Lung (tissue), 12 donors: ENCODE data around the gene ZNF708. TPM values are rescaled to one million over a fixed set of nuclear protein-coding genes. Genes with fewer than 3 reads are reported as not detected.
"Not testable (repeated sequence)": the region's sequence is repeated elsewhere in the genome, so short reads cannot be mapped to it uniquely, and the experiment has no call there.

Experiments used
- ATAC-seq: fragments of 200-7000 bp; cut with Tn5 transposase; one replicate; pipeline ENCODE4 v1.9.1; 2020; ENCODE audit warnings: moderate number of reproducible peaks; ENCODE audit not compliant: insufficient read depth, low FRiP score
- DNase-seq, 3 donors: peaks; one replicate each; pipeline ENCODE4 v3.0.0-alpha.2; 2013 to 2017
- H3K27ac ChIP-seq, 2 donors: one replicate each; pipeline ENCODE4 v1.5.1; 2013; ENCODE audit warnings: mild to moderate bottlenecking in 2 of 2, moderate library complexity in 2 of 2, control low read depth in 1 of 2, inconsistent platforms in 1 of 2, low read depth in 1 of 2, low read length in 1 of 2
- H3K27me3 ChIP-seq, 3 donors: one replicate each; pipeline ENCODE4 v1.5.1; 2013; ENCODE audit warnings: low read length in 2 of 3; ENCODE audit not compliant: control insufficient read depth in 3 of 3, insufficient read depth in 3 of 3
- H3K36me3 ChIP-seq, 4 donors: one replicate each; pipeline ENCODE4 v1.5.1; 2013; ENCODE audit warnings: low read length in 4 of 4, mild to moderate bottlenecking in 1 of 4, moderate library complexity in 1 of 4; ENCODE audit not compliant: control insufficient read depth in 4 of 4, insufficient read depth in 4 of 4
- H3K4me1 ChIP-seq, 5 donors: one replicate each; pipeline ENCODE4 v1.5.1; 2013; ENCODE audit warnings: low read length in 5 of 5, mild to moderate bottlenecking in 2 of 5, moderate library complexity in 1 of 5; ENCODE audit not compliant: control insufficient read depth in 5 of 5, insufficient read depth in 5 of 5
- H3K4me3 ChIP-seq: one replicate; pipeline ENCODE4 v1.5.1; 2013; ENCODE audit warnings: mild to moderate bottlenecking, control low read depth, moderate library complexity
- H3K9ac ChIP-seq, 2 donors: one replicate each; pipeline ENCODE4 v1.5.1; 2013; ENCODE audit warnings: low read length in 2 of 2, control low read depth in 1 of 2; ENCODE audit not compliant: insufficient read depth in 1 of 2
- H3K9me3 ChIP-seq, 4 donors: one replicate each; pipeline ENCODE4 v1.5.1; 2013; ENCODE audit warnings: low read length in 3 of 4, mild to moderate bottlenecking in 1 of 4, moderate library complexity in 1 of 4; ENCODE audit not compliant: control insufficient read depth in 4 of 4, insufficient read depth in 3 of 4
- WGBS, 2 donors: extraction: QIAGEN DNeasy Blood & Tissue Kit; methylation state at CpG; one replicate each; pipeline ENCODE4 v1.1.7; 2013; 5-methylcytosine and 5-hydroxymethylcytosine counted together
- polyA plus RNA-seq, 2 donors: library from polyadenylated mRNA; stranded (reverse); fragments of 200-250 nt; gene quantifications; one replicate each; pipeline ENCODE4 v1.2.1, GENCODE V29; 2013
- total RNA-seq, 2 donors: library from RNA; depleted of rRNA in 1 of 2; stranded (reverse); fragments of >200 nt in 1 of 2; gene quantifications; one replicate each; pipeline ENCODE4 v1.2.1, GENCODE V29; 2014 to 2021
- TF ChIP-seq, protein P1 (sequence below): IDR thresholded peaks from 2 replicates; pipeline ENCODE4 v1.5.1; 2012; ENCODE audit warnings: mild to moderate bottlenecking; ENCODE audit errors: control extremely low read depth, extremely low read depth
- donor health status: control.
- donor health status: control.
- donor health status: Bipolar disorder and iron deficiency.
- donor health status: healthy.
- donor health status: DM: yes; HTN: yes; CAD: no.

The ZNF708 gene
- total and polyA plus RNA-seq, 4 donors, result 2.6 to 34.0 (median 9.0) TPM

DNA sequence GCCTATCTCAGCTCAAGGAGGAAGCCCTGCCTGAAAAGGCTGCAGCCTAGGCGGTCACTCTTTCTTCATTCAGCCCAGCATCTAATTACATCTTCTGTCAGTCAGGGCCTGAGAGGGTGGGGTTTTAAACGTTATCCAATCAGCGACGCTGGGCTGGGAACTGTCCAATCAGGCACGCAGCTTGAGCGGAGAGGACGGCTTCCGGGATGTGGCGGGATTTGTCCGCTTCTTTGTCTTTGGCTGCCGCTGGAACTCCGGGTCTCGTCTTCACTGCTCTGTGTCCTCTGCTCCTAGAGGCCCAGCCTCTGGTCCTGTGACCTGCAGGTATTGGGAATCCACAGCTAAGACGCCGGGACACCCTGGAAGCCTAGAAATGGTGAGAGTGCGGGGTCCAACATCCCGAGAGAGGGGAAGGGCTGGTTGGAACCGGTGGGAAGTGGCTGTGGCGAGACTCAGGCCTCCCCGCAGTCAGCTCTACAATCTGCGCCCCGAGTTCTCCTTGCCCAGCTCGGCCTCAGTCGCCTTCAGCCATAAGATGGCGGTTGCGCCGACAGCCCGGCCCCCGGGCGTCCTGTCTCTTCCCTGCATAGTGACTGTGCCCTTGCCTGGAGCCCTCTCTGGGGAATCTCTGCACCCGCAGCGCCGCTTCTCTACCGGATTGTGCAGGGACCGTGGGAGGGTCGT, 29.7 kb upstream of the ZNF708 start, which contains the start of gene ZNF738:
Gene ZNF738 (plus strand): TSS at position 233 of the 684 bp plus-strand sequence. CDS start 141 bp downstream, at position 374.
- ATAC-seq, result peak; percentile 94
- peaks cover 0 to 2% (median 0%) of the 10 kb centered on the region in 4 donors for H3K9me3 ChIP-seq
- peaks cover 0 to 2% (median 0%) of the 10 kb centered on the region in 5 donors for H3K4me1 ChIP-seq
- H3K4me3 ChIP-seq, result peak within 1 kb of the TSS; percentile 75
- WGBS, 2 donors, result 0 to 1% methylated on average over 36 of the region's 36 CpGs
- H3K9ac ChIP-seq, result peak within 1 kb of the TSS; percentile 92 to 95
- H3K27ac ChIP-seq, result peak within 1 kb of the TSS; percentile 75 to 91
- TF ChIP-seq, protein P1, sequence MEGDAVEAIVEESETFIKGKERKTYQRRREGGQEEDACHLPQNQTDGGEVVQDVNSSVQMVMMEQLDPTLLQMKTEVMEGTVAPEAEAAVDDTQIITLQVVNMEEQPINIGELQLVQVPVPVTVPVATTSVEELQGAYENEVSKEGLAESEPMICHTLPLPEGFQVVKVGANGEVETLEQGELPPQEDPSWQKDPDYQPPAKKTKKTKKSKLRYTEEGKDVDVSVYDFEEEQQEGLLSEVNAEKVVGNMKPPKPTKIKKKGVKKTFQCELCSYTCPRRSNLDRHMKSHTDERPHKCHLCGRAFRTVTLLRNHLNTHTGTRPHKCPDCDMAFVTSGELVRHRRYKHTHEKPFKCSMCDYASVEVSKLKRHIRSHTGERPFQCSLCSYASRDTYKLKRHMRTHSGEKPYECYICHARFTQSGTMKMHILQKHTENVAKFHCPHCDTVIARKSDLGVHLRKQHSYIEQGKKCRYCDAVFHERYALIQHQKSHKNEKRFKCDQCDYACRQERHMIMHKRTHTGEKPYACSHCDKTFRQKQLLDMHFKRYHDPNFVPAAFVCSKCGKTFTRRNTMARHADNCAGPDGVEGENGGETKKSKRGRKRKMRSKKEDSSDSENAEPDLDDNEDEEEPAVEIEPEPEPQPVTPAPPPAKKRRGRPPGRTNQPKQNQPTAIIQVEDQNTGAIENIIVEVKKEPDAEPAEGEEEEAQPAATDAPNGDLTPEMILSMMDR, result no peak
- H3K27me3 ChIP-seq, result no peaks in the 10 kb centered on the region
- H3K36me3 ChIP-seq, result peaks cover 0 to 8% (median 2%) of the 10 kb centered on the region in 4 donors
- peak; percentile 97 to 99 (median 99) for DNase-seq

DNA sequence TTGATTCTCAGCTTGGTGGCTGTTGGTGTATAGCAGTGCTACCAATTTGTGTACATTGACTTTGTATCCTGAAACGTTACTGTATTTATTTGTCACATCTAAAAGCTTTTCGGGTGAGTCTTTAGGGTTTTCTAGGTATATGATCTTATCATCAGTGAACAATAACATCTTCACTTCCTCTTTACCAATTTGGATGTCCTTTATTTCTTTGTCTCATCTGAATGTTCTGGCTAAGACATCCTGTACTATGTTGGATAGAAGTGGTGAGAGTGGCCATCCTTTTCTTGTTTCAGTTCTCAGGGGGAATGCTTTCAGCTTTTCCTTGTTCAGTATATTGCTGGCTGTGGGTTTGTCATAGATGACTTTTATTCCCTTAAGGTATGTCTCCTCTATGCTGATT, 23.6 kb upstream of the ZNF708 start:
- no peak overlapping the region for H3K9ac ChIP-seq
- H3K36me3 ChIP-seq, result no peaks in the 10 kb centered on the region
- H3K4me1 ChIP-seq, result no peaks in the 10 kb centered on the region
- H3K27ac ChIP-seq, result no peak overlapping the region
- H3K9me3 ChIP-seq, result no peaks in the 10 kb centered on the region
- no peaks in the 10 kb centered on the region for H3K27me3 ChIP-seq
- ATAC-seq (no peak), DNase-seq (no peak)
- TF ChIP-seq, protein P1, result no peak
- H3K4me3 ChIP-seq, result no peak overlapping the region
- 42 to 67% methylated on average over 2 of the region's 2 CpGs for WGBS, 2 donors

DNA sequence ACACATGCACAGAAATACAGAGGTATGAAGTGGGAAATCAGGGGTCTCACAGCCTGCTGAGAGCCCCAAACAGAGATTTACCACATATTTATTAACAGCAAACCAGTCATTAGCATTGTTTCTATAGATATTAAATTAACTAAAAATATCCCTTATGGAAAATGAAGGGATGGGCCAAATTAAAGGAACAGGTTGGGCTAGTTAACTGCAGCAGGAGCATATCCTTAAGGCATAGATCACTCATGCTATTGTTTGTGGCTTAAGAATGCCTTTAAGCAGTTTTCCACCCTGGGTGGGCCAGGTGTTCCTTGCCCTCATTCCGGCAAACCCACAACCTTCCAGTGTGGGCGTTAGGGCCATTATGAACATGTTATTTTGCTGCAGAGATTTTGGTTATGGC, 15.6 kb upstream of the ZNF708 start:
- H3K9me3 ChIP-seq, H3K36me3 ChIP-seq, H3K9ac ChIP-seq, H3K27ac ChIP-seq, H3K27me3 ChIP-seq, H3K4me3 ChIP-seq, ATAC-seq, DNase-seq, H3K4me1 ChIP-seq: not testable (repeated sequence)
- WGBS, 2 donors, result 67 to 96% methylated on average over 2 of the region's 2 CpGs

GRCh38 chr19:21335721-21336120, 6.5 kb upstream of the ZNF708 start:
- 74 to 100% methylated on average over 2 of the region's 2 CpGs for WGBS, 2 donors
- Histone ChIP-seq H3K9ac (no peak overlapping the region), H3K36me3 (no peaks in the 10 kb centered on the region), H3K4me3 (no peak overlapping the region), H3K27ac (no peak overlapping the region), H3K27me3 (no peaks in the 10 kb centered on the region), H3K9me3 (peaks cover 0 to 7% (median 6%) of the 10 kb centered on the region in 4 donors), H3K4me1 (no peaks in the 10 kb centered on the region)
- DNase-seq (no peak), ATAC-seq (no peak)
- TF ChIP-seq, protein P1, result no peak
